NCI-H1694 (cell line): ENCODE measurements around the gene SUN3.
"Not testable (repeated sequence)": the region's sequence is repeated elsewhere in the genome, so short reads cannot be mapped to it uniquely, and the experiment has no call there.

ENCODE experiments used
- DNase-seq: peaks from one replicate; lab custom pipeline; 2025; lab: John Stamatoyannopoulos, UW

The SUN3 gene

GRCh38 chr7:48025624-48026023 lies 3.3 kb downstream of the SUN3 start:
- DNase-seq, result no peak

- no peak for DNase-seq
Observed at GRCh38 chr7:48017674-48018073, 11.2 kb downstream of the SUN3 start.

- DNase-seq, result no peak
Observed at GRCh38 chr7:48016641-48017040, 12.3 kb downstream of the SUN3 start.

GRCh38 chr7:48011951-48012350 lies 17.0 kb downstream of the SUN3 start:
- DNase-seq, result no peak

GRCh38 chr7:48011323-48011722 lies 17.6 kb downstream of the SUN3 start:
- no peak for DNase-seq

- no peak for DNase-seq
Observed at GRCh38 chr7:48009954-48010353, 19.0 kb downstream of the SUN3 start.

- no peak for DNase-seq
Observed at GRCh38 chr7:48009257-48009656, 19.6 kb downstream of the SUN3 start.

- no peak for DNase-seq
Observed at GRCh38 chr7:48006866-48007265, 22.0 kb downstream of the SUN3 start.

- DNase-seq, result no peak
Observed at GRCh38 chr7:48004638-48005037, 24.3 kb downstream of the SUN3 start.

- peak; percentile 53 for DNase-seq
Observed at GRCh38 chr7:48004032-48004431, 24.9 kb downstream of the SUN3 start.

GRCh38 chr7:48000164-48000563 lies 28.7 kb downstream of the SUN3 start:
- DNase-seq, result not testable (repeated sequence)

GRCh38 chr7:47999413-47999812 lies 29.5 kb downstream of the SUN3 start:
- DNase-seq, result no peak

- no peak for DNase-seq
Observed at GRCh38 chr7:47992446-47992845, 36.5 kb downstream of the SUN3 start.

GRCh38 chr7:47991741-47992311 lies 37.1 kb downstream of the SUN3 start:
- no peak for DNase-seq

- no peak for DNase-seq
Observed at GRCh38 chr7:47991270-47991669, 37.6 kb downstream of the SUN3 start.

GRCh38 chr7:47990592-47990991 lies 38.3 kb downstream of the SUN3 start:
- no peak for DNase-seq

- DNase-seq, result not testable (repeated sequence)
Observed at GRCh38 chr7:47989607-47990400, 39.1 kb downstream of the SUN3 start.

GRCh38 chr7:47988496-47989386 lies 40.2 kb downstream of the SUN3 start:
- DNase-seq, result no peak

- DNase-seq, result no peak
Observed at GRCh38 chr7:47982610-47983009, 46.3 kb downstream of the SUN3 start.

- not testable (repeated sequence) for DNase-seq
Observed at GRCh38 chr7:47980648-47981047, 48.3 kb downstream of the SUN3 start.

GRCh38 chr7:47979832-47980181 lies 49.1 kb downstream of the SUN3 start:
- DNase-seq, result no peak

- DNase-seq, result peak; percentile 89
Observed at GRCh38 chr7:47979145-47979831, 49.6 kb downstream of the SUN3 start, which contains the start of gene HUS1. Gene HUS1, minus strand, starts transcription at chr7:47979615. Its CDS starts 96 bp downstream, at chr7:47979519.
